Loucy (cell line): ENCODE measurements around the gene MAP3K5.
"Not testable (repeated sequence)": the region's sequence is repeated elsewhere in the genome, so short reads cannot be mapped to it uniquely, and the experiment has no call there.

Experiments used
- H2AFZ ChIP-seq: fragments of 200-600 bp; sonication (generic); 2 replicates; pipeline ENCODE4 v1.6.0; 2016; ENCODE audit warnings: antibody characterized with exemption, mild to moderate bottlenecking, low read length, moderate library complexity
- H3F3A ChIP-seq: fragments of 200-600 bp; 2 replicates; pipeline ENCODE4 v1.6.0; 2016; ENCODE audit warnings: antibody characterized with exemption, low read depth, mild to moderate bottlenecking
- H3K27me3 ChIP-seq: fragments of 200-600 bp; sonication (generic); 2 replicates; pipeline ENCODE4 v1.6.1; 2014; ENCODE audit warnings: low read length, mild to moderate bottlenecking; ENCODE audit not compliant: insufficient read depth, poor library complexity, severe bottlenecking
- H3K36me3 ChIP-seq: fragments of 200-600 bp; sonication (generic); 2 replicates; pipeline ENCODE4 v1.6.1; 2016; ENCODE audit warnings: low read length; ENCODE audit not compliant: insufficient read depth
- H3K4me1 ChIP-seq: fragments of 200-600 bp; sonication (generic); 2 replicates; pipeline ENCODE4 v1.5.1; 2014; ENCODE audit warnings: low read length, mild to moderate bottlenecking; ENCODE audit not compliant: insufficient read depth, poor library complexity, severe bottlenecking
- H3K4me2 ChIP-seq: fragments of 200-600 bp; sonication (generic); 2 replicates; pipeline ENCODE4 v1.6.0; 2014; ENCODE audit warnings: antibody characterized with exemption, low read length, low read depth, mild to moderate bottlenecking; ENCODE audit not compliant: poor library complexity, severe bottlenecking
- H3K4me3 ChIP-seq: fragments of 200-600 bp; sonication (generic); 2 replicates; pipeline ENCODE4 v1.5.1; 2014; ENCODE audit warnings: low read length, mild to moderate bottlenecking, mixed read lengths; ENCODE audit not compliant: poor library complexity, severe bottlenecking
- H3K79me2 ChIP-seq: fragments of 200-600 bp; sonication (generic); 2 replicates; pipeline ENCODE4 v1.6.1; 2014; ENCODE audit warnings: low read length; ENCODE audit not compliant: insufficient read depth
- H3K9ac ChIP-seq: fragments of 200-600 bp; sonication (generic); 2 replicates; pipeline ENCODE4 v1.6.0; 2014; ENCODE audit warnings: mild to moderate bottlenecking, low read depth, low read length, moderate library complexity; ENCODE audit not compliant: poor library complexity, severe bottlenecking
- H3K9me2 ChIP-seq: fragments of 200-600 bp; sonication (generic); replicated peaks from 2 replicates; pipeline ENCODE4 v1.6.1; 2016; ENCODE audit warnings: low read depth, low read length, mixed read lengths
- H3K9me3 ChIP-seq: fragments of 200-600 bp; sonication (generic); 2 replicates; pipeline ENCODE4 v1.6.1; 2014; ENCODE audit warnings: mild to moderate bottlenecking, antibody characterized with exemption, low read length, low read depth; ENCODE audit not compliant: insufficient read depth
- H4K20me1 ChIP-seq: fragments of 200-600 bp; sonication (generic); 2 replicates; pipeline ENCODE4 v1.6.0; 2014; ENCODE audit warnings: antibody characterized with exemption, low read length, mild to moderate bottlenecking; ENCODE audit not compliant: insufficient read depth, poor library complexity, severe bottlenecking
- EZH2phosphoT487 ChIP-seq: fragments of 200-600 bp; IDR thresholded peaks from 2 replicates; pipeline ENCODE4 v1.6.1; 2018; ENCODE audit warnings: antibody characterized with exemption, mild to moderate bottlenecking, moderate library complexity, borderline replicate concordance
- TF ChIP-seq, protein P1 (sequence below): fragments of 200-600 bp; sonication (generic); conservative IDR thresholded peaks from 2 replicates; pipeline ENCODE4 v1.5.1; 2014; ENCODE audit warnings: mild to moderate bottlenecking, antibody characterized with exemption, low read length

Gene MAP3K5

DNA sequence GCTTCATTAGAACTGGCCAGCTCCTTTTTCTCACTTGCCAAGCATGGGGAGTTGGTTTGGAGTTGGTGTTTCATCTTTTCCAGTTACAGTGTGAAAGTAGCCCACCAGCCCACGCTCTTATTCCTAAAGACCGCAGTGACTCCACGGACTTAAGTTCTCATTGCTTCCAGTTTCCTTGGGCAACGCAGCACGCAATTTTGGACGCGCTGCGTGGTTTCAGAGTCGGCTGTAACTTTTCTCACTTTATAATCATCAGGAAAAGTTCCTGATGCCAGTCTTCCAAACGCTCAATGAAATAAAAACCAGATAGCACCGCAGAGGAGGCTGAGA lies 29.7 kb upstream of the MAP3K5 start:
- Histone ChIP-seq H3K4me1 (peaks cover 12% of the 10 kb centered on the region), H2AFZ (peak overlapping the region; percentile 100), H3K9ac (peak overlapping the region; percentile 79), H3K79me2 (no peaks in the 10 kb centered on the region), H3K9me2 (no peaks in the 10 kb centered on the region; the same call in 1 of the 2 replicates), H3K4me2 (peak overlapping the region; percentile 87), H3F3A (0 out of 2 replicates have a peak, but pooled peaks cover 5% of the 10 kb centered on the region), H3K4me3 (peak overlapping the region; percentile 92), H3K27me3 (peaks cover 43% of the 10 kb centered on the region), H3K36me3 (no peaks in the 10 kb centered on the region), H4K20me1 (no peaks in the 10 kb centered on the region), H3K9me3 (no peaks in the 10 kb centered on the region)
- no peak for TF ChIP-seq EZH2phosphoT487
- TF ChIP-seq, protein P1, sequence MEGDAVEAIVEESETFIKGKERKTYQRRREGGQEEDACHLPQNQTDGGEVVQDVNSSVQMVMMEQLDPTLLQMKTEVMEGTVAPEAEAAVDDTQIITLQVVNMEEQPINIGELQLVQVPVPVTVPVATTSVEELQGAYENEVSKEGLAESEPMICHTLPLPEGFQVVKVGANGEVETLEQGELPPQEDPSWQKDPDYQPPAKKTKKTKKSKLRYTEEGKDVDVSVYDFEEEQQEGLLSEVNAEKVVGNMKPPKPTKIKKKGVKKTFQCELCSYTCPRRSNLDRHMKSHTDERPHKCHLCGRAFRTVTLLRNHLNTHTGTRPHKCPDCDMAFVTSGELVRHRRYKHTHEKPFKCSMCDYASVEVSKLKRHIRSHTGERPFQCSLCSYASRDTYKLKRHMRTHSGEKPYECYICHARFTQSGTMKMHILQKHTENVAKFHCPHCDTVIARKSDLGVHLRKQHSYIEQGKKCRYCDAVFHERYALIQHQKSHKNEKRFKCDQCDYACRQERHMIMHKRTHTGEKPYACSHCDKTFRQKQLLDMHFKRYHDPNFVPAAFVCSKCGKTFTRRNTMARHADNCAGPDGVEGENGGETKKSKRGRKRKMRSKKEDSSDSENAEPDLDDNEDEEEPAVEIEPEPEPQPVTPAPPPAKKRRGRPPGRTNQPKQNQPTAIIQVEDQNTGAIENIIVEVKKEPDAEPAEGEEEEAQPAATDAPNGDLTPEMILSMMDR, result no peak

DNA sequence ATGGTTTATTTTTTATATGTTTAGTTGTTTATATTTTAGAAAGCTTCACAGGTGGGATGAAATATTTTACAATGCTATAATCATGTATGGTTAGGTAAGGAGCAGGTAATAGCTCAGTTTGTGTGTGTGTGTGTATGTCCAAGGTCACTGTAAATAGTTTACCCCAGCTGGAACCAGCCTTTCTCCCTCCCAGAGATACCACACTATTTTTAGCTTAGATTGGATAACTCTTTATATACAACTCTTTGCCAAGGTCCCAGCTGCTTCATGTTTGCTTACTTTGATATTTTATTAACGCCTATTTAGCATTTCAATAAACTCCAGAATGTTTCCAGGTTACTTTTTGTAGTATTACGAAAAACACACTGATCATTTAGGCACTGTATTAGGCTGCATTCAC lies 28.3 kb upstream of the MAP3K5 start:
- H3F3A ChIP-seq, result 0 out of 2 replicates have a peak, but pooled peaks cover 5% of the 10 kb centered on the region
- H3K27me3 ChIP-seq, result peaks cover 43% of the 10 kb centered on the region
- H3K4me2 ChIP-seq, result no peak overlapping the region
- H3K4me3 ChIP-seq, result no peak overlapping the region
- no peaks in the 10 kb centered on the region for H3K9me3 ChIP-seq
- H3K9ac ChIP-seq, result no peak overlapping the region
- H3K9me2 ChIP-seq, result no peaks in the 10 kb centered on the region; the same call in 1 of the 2 replicates
- no peak overlapping the region for H2AFZ ChIP-seq
- no peaks in the 10 kb centered on the region for H3K79me2 ChIP-seq
- H3K4me1 ChIP-seq, result peaks cover 12% of the 10 kb centered on the region
- TF ChIP-seq, protein P1, result no peak
- no peak for TF ChIP-seq EZH2phosphoT487
- no peaks in the 10 kb centered on the region for H4K20me1 ChIP-seq
- no peaks in the 10 kb centered on the region for H3K36me3 ChIP-seq

DNA sequence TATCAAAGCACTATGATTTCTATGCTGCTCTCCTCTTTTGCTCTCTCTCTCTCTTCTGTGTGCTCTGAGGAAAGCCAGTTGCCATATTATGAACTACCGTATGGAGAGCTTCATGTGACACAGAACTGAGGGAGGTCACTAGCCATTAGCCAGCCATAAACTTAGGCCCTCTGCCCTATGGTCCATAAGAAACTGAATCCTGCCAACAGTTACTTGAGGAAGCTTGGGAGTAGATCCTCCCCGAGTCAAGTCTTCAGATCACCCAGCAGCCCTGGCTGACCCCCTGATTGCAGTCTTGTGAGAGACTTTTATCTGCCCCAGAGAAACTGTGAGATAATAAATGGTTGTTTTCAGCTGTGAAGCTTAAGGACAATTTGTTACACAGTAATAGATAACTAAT lies 24.4 kb upstream of the MAP3K5 start:
- H3K27me3 ChIP-seq, result peaks cover 39% of the 10 kb centered on the region
- H3K36me3 ChIP-seq, result no peaks in the 10 kb centered on the region
- no peak overlapping the region for H3K9ac ChIP-seq
- H3K79me2 ChIP-seq, result no peaks in the 10 kb centered on the region
- no peak overlapping the region for H3K4me3 ChIP-seq
- H3K4me2 ChIP-seq, result no peak overlapping the region
- TF ChIP-seq, protein P1, result no peak
- TF ChIP-seq EZH2phosphoT487, result no peak
- no peaks in the 10 kb centered on the region for H4K20me1 ChIP-seq
- no peaks in the 10 kb centered on the region for H3F3A ChIP-seq
- no peak overlapping the region for H2AFZ ChIP-seq
- peaks cover 2% of the 10 kb centered on the region for H3K4me1 ChIP-seq
- H3K9me3 ChIP-seq, result no peaks in the 10 kb centered on the region
- no peaks in the 10 kb centered on the region; the same call in 1 of the 2 replicates for H3K9me2 ChIP-seq

DNA sequence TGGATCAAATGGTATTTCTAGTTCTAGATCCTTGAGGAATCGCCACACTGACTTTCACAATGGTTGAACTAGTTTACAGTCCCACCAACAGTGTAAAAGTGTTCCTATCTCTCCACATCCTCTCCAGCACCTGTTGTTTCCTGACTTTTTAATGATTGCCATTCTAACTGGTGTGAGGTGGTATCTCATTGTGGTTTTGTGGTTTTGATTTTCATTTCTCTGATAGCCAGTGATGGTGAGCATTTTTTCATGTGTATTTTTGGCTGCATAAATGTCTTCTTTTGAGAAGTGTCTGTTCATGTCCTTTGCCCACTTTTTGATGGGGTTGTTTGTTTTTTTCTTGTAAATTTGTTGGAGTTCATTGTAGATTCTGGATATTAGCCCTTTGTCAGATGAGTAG lies 23.3 kb upstream of the MAP3K5 start:
- H3K9me3 ChIP-seq, result not testable (repeated sequence)
- H3K27me3 ChIP-seq, result peaks cover 28% of the 10 kb centered on the region

More for the DNA sequence above, 23.3 kb upstream of the MAP3K5 start:
- not testable (repeated sequence) for H3K9ac ChIP-seq, H3K4me3 ChIP-seq, H3K36me3 ChIP-seq, H3K4me1 ChIP-seq, H4K20me1 ChIP-seq, H3K9me2 ChIP-seq, H3K79me2 ChIP-seq, H3K4me2 ChIP-seq, H2AFZ ChIP-seq, H3F3A ChIP-seq
